ENCODE measurements around the gene SCYGR6. TPM values are rescaled to one million over a fixed set of nuclear protein-coding genes. Genes with fewer than 3 reads are reported as not detected.

Gene SCYGR6
- total and polyA plus RNA-seq, 2 of the 8 experiments (the other 6 are each of a cell fraction or from before 2014, with no cell fraction given): not detected

GRCh38 chr2:227703961-227704360, 20.6 kb downstream of the SCYGR6 start (continued):
- TF ChIP-seq CHD7 (IDR thresholded peaks at IDR 0.05; ENCODE audit: insufficient replicate concordance, low read length) (no peak), ZNF274 (IDR thresholded peaks at IDR 0.05; ENCODE audit: borderline replicate concordance, extremely low read depth, low read length) (no peak), SUZ12 (IDR thresholded peaks at IDR 0.05; ENCODE audit: low read length) (no peak), KDM1A (IDR thresholded peaks at IDR 0.05; ENCODE audit: borderline replicate concordance, low read length) (no peak), YY1 (IDR thresholded peaks at IDR 0.05; ENCODE audit: low read depth, low read length) (no peak), CEBPB (IDR thresholded peaks at IDR 0.05; ENCODE audit: low read depth, low read length) (no peak), POLR2AphosphoS5 (IDR thresholded peaks at IDR 0.05; ENCODE audit: low read depth, low read length) (no peak), ASH2L (IDR thresholded peaks at IDR 0.05; ENCODE audit: low read length) (no peak), SP1 (IDR thresholded peaks at IDR 0.05; ENCODE audit: low read depth, low read length) (no peak), E2F6 (IDR thresholded peaks at IDR 0.05) (no peak), TAF1 (IDR thresholded peaks at IDR 0.05; ENCODE audit: low read depth, low read length) (no peak)

Measured in H1 (cell line).